Neural cell (in vitro differentiated cells): ENCODE results near the gene L3MBTL4.

Source experiments
- EP300 ChIP-seq: fragments of 450-650 bp; conservative IDR thresholded peaks from 2 replicates; pipeline ENCODE4 v1.6.1; 2014; ENCODE audit warnings: antibody characterized with exemption, mild to moderate bottlenecking, moderate library complexity; ENCODE audit not compliant: poor library complexity, severe bottlenecking
- EZH2 ChIP-seq: fragments of 200-600, 300-800 bp; shearing (Covaris generic), sonication (generic); IDR thresholded peaks from 2 replicates; pipeline ENCODE4 v1.6.1; 2014; ENCODE audit warnings: antibody characterized with exemption, low read length, borderline replicate concordance, mild to moderate bottlenecking; ENCODE audit not compliant: insufficient read depth, poor library complexity, severe bottlenecking
- MXI1 ChIP-seq: fragments of 450-650 bp; conservative IDR thresholded peaks from 2 replicates; pipeline ENCODE4 v1.6.1; 2014; ENCODE audit warnings: antibody characterized with exemption, mild to moderate bottlenecking; ENCODE audit not compliant: poor library complexity, severe bottlenecking
- POLR2AphosphoS5 ChIP-seq: IDR thresholded peaks from 2 replicates; pipeline ENCODE4 v1.6.1; 2012
- SMC3 ChIP-seq: fragments of 450-650 bp; conservative IDR thresholded peaks from 2 replicates; pipeline ENCODE4 v1.6.1; 2014; ENCODE audit warnings: antibody characterized with exemption, mild to moderate bottlenecking, moderate library complexity; ENCODE audit not compliant: poor library complexity
- TF ChIP-seq, protein P1 (sequence below): fragments of 450-650 bp; IDR thresholded peaks from 2 replicates; pipeline ENCODE4 v1.5.1; 2014; ENCODE audit warnings: antibody characterized with exemption, mild to moderate bottlenecking, moderate library complexity; ENCODE audit not compliant: poor library complexity, severe bottlenecking

DNA sequence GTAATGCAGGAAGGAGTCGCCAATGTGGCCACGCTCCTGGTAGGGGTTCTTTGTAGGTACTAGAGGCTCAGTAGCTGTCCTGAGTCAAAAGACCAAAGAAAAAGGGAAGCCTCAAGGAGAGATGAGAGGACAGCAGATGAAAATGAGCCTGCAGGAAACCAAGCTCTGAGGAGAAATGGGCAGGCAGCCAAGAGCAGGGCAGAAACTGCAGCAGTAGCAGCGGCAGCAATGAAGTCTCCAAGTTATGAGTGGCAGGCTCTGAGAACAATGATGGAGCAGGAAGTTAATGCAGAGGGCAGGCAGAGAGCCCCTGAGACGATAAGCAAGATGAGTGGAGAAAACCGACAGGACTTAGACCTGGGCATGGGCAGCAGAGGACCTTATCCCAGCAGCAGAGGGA, 471.2 kb downstream of the L3MBTL4 start:
- TF ChIP-seq, protein P1, sequence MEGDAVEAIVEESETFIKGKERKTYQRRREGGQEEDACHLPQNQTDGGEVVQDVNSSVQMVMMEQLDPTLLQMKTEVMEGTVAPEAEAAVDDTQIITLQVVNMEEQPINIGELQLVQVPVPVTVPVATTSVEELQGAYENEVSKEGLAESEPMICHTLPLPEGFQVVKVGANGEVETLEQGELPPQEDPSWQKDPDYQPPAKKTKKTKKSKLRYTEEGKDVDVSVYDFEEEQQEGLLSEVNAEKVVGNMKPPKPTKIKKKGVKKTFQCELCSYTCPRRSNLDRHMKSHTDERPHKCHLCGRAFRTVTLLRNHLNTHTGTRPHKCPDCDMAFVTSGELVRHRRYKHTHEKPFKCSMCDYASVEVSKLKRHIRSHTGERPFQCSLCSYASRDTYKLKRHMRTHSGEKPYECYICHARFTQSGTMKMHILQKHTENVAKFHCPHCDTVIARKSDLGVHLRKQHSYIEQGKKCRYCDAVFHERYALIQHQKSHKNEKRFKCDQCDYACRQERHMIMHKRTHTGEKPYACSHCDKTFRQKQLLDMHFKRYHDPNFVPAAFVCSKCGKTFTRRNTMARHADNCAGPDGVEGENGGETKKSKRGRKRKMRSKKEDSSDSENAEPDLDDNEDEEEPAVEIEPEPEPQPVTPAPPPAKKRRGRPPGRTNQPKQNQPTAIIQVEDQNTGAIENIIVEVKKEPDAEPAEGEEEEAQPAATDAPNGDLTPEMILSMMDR, result no peak
- TF ChIP-seq SMC3 (no peak), EP300 (no peak), EZH2 (no peak), POLR2AphosphoS5 (no peak), MXI1 (no peak)
